GM06990 (cell line): ENCODE measurements around the gene DVL2.

ENCODE experiments used
- DNase-seq: peaks from one replicate; pipeline ENCODE4 v3.0.0-alpha.2; 2011; ENCODE audit not compliant: insufficient read length; ENCODE audit errors: extremely low read depth
- H3K27me3 ChIP-seq: replicated peaks from 2 replicates; pipeline ENCODE4 v1.6.0; 2011; ENCODE audit warnings: low read length; ENCODE audit not compliant: control insufficient read depth, insufficient read depth
- H3K36me3 ChIP-seq: 2 replicates; pipeline ENCODE4 v1.5.1; 2011; ENCODE audit warnings: low read length; ENCODE audit not compliant: control insufficient read depth, insufficient read depth
- H3K4me3 ChIP-seq: replicated peaks from 2 replicates; pipeline ENCODE4 v1.5.1; 2011; ENCODE audit warnings: low read depth, mild to moderate bottlenecking, control low read depth, low read length
- TF ChIP-seq, protein P1 (sequence below): IDR thresholded peaks from 2 replicates; pipeline ENCODE4 v1.5.1; 2011; ENCODE audit warnings: low read length, control low read depth, mild to moderate bottlenecking, inconsistent platforms; ENCODE audit not compliant: insufficient read depth, poor library complexity, severe bottlenecking

Gene DVL2

DNA sequence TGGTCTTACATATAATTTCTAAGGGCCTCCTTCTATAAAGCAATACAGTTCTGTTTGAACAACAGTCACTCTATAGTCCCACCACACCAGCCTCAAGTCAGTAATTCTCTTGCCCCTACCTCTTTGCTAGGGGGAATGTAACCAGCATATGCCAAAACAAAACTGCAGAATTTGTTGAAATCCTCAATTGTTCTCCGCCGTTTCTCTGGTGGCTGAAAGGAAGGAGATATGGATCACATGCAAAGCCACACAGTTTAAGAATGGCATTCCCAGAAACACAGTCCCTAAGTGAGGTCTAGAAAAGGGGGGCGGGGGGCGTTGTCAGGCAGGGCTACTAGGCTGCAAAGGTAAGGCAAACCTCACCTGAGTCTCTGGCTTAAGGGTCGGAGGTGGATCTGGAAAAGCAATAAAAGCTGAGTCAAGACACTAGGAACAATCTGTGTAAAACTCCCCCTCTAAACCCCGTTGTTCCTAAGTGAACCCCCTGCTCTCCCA lies 3.0 kb upstream of the DVL2 start:
- no peaks in the 10 kb centered on the region for H3K27me3 ChIP-seq
- peak overlapping the region; percentile 97 for H3K4me3 ChIP-seq
- no peak for DNase-seq
- H3K36me3 ChIP-seq, result peaks cover 18% of the 10 kb centered on the region
- TF ChIP-seq, protein P1, sequence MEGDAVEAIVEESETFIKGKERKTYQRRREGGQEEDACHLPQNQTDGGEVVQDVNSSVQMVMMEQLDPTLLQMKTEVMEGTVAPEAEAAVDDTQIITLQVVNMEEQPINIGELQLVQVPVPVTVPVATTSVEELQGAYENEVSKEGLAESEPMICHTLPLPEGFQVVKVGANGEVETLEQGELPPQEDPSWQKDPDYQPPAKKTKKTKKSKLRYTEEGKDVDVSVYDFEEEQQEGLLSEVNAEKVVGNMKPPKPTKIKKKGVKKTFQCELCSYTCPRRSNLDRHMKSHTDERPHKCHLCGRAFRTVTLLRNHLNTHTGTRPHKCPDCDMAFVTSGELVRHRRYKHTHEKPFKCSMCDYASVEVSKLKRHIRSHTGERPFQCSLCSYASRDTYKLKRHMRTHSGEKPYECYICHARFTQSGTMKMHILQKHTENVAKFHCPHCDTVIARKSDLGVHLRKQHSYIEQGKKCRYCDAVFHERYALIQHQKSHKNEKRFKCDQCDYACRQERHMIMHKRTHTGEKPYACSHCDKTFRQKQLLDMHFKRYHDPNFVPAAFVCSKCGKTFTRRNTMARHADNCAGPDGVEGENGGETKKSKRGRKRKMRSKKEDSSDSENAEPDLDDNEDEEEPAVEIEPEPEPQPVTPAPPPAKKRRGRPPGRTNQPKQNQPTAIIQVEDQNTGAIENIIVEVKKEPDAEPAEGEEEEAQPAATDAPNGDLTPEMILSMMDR, result no peak

DNA sequence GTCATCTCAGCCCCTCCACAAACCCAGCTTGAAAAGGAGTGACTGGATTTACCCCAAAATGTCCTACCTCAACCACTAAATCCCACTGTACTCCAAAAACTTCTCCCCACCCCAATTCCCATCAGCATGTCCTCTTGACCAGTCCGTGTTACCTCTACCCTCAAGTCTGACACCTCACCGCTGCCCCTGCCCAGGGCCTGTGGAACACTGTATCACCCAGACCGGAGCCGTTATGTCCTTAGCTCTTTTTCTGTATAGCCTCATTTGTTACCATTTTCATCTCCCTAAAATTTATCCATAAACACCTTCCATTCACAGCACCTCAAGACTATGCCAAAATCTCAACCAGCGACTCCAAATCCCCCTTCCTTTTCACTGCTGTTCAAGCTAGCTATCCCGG lies 2.5 kb upstream of the DVL2 start:
- no peaks in the 10 kb centered on the region for H3K27me3 ChIP-seq
- peaks cover 18% of the 10 kb centered on the region for H3K36me3 ChIP-seq
- H3K4me3 ChIP-seq, result no peak overlapping the region
- TF ChIP-seq, protein P1, result no peak
- no peak for DNase-seq

DNA sequence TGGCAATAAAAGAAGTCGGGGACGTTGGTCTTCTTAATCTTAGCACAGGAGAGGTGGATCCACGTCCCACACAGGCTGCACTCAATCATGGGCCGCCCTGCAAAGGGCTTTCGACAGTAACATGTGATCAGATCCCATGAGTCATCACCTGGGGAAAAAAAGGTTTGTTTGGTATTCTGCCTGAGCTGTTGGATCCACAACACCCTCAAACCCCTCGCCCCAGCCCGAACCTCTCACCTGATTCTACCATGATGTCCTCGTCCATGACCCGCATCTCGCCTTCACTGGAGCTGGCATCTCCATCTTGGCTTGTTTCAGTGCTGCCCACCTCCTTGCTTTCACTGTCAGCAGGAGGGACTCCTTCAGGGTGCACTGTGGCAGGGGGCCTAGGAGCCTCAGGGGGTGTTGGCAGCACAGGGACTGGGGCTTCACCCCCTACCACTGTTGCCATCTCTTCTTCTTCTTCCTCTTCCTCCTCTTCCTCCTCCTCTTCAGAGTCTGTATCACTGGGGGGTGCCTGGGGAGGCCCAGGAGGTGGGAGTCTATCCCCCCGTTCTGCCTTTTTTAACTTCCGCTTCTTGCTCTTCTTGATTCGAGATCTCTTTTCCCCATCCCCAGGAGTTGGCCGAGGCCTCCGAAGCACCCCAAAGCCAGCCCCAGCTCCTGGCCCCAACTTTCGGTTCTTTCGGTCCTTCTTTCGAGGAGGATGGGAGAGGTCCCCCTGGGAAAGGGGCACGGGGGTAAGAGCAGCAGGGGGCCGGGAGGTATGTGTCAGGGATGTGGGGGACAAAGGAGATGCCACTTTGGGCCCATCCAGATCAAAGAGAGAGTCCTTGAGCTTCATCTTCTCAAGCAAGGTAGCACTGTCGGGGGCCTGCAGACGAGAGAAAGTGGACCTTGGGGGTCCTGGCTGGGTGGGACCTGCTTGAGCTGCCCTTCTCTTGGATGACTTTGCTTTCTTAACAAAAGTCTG lies 1.7 kb upstream of the DVL2 start:
- H3K27me3 ChIP-seq, result no peaks in the 10 kb centered on the region
- TF ChIP-seq, protein P1, result no peak
- H3K36me3 ChIP-seq, result peaks cover 18% of the 10 kb centered on the region
- no peak for DNase-seq
- no peak overlapping the region for H3K4me3 ChIP-seq

DNA sequence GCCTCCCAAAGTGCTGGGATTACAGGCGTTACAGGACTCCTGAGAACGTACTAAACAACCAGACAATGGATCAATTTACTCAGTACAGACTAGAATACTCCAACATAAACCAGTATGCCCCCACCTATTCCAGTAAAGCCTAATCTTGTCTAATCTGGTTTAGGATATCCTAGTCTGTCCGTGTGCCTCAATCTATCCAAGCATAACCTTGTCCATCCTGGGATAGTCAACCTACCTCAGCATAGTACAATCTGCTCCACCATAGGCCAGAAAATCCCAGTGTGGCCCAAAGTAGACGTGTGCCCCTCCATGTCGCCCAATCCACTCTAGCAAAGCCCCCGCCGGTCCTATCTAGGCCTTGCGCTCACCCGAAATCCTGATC lies 625 bp downstream of the DVL2 start:
- DNase-seq, result no peak
- H3K36me3 ChIP-seq, result peaks cover 31% of the 10 kb centered on the region
- H3K27me3 ChIP-seq, result no peaks in the 10 kb centered on the region
- peak overlapping the region; percentile 65 for H3K4me3 ChIP-seq
- TF ChIP-seq, protein P1, result no peak

- Histone ChIP-seq H3K27me3 (no peaks in the 10 kb centered on the region), H3K36me3 (peaks cover 37% of the 10 kb centered on the region), H3K4me3 (no peak overlapping the region)
- no peak for DNase-seq
- TF ChIP-seq, protein P1, result no peak
These were observed 2.2 kb downstream of the DVL2 start for GRCh38 chr17:7232114-7232513.

DNA sequence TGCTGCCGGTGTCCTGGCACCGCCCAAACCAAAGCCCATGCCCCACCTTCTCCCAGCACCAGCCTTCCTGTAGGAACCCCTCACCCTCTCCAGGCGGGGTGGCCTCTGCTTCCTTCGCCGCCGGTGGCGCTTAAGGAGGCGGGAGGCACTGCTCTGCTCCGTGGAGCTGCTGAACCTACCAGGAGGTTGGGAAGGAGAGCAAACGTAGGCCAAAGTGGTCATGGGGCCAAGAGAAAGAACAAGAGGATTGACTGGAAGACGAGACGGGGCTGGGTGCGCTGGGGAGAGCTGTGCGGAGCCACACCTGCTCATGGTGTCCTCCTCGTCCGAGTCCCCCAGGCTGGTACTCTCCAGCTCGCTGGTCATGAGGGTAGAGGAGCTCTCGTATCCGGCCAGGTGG lies 4.8 kb downstream of the DVL2 start:
- H3K36me3 ChIP-seq, result peaks cover 32% of the 10 kb centered on the region
- H3K4me3 ChIP-seq, result no peak overlapping the region
- no peak for DNase-seq
- no peaks in the 10 kb centered on the region for H3K27me3 ChIP-seq
- TF ChIP-seq, protein P1, result no peak
